Parathyroid adenoma (tissue), 2 donors: Measurements from ENCODE around the gene POLR2I.

Source experiments
- H2AFZ ChIP-seq: fragments of 300-600 bp; sonication (generic); one replicate; pipeline ENCODE4 v1.7.0; 2017; ENCODE audit warnings: antibody characterized with exemption, mild to moderate bottlenecking
- H3K27ac ChIP-seq: fragments of 300-600 bp; sonication (generic); one replicate; pipeline ENCODE4 v1.7.0; 2017
- H3K27me3 ChIP-seq: fragments of 300-600 bp; sonication (generic); one replicate; pipeline ENCODE4 v1.7.0; 2017; ENCODE audit warnings: low read length; ENCODE audit not compliant: control insufficient read depth, insufficient read depth
- H3K36me3 ChIP-seq: fragments of 300-600 bp; sonication (generic); one replicate; pipeline ENCODE4 v1.7.0; 2017; ENCODE audit warnings: low read length; ENCODE audit not compliant: control insufficient read depth, insufficient read depth
- H3K4me1 ChIP-seq: fragments of 300-600 bp; sonication (generic); one replicate; pipeline ENCODE4 v1.7.0; 2017; ENCODE audit warnings: control low read depth
- H3K4me2 ChIP-seq: fragments of 300-600 bp; sonication (generic); one replicate; pipeline ENCODE4 v1.7.0; 2017; ENCODE audit warnings: low read length
- H3K4me3 ChIP-seq: fragments of 300-600 bp; sonication (generic); one replicate; pipeline ENCODE4 v1.7.0; 2017; ENCODE audit warnings: low read depth, low read length
- H3K79me2 ChIP-seq: fragments of 300-600 bp; sonication (generic); one replicate; pipeline ENCODE4 v1.7.0; 2017; ENCODE audit warnings: control low read depth
- H3K9ac ChIP-seq: fragments of 300-600 bp; sonication (generic); one replicate; pipeline ENCODE4 v1.7.0; 2017; ENCODE audit warnings: mild to moderate bottlenecking
- H3K9me3 ChIP-seq: fragments of 300-600 bp; sonication (generic); one replicate; pipeline ENCODE4 v1.7.0; 2017; ENCODE audit warnings: low read length; ENCODE audit not compliant: control insufficient read depth
- TF ChIP-seq, protein P1 (sequence below): fragments of 300-600 bp; sonication (generic); IDR thresholded peaks from one replicate; pipeline ENCODE4 v1.7.0; 2017; ENCODE audit warnings: antibody characterized with exemption, mild to moderate bottlenecking
- donor health status: primary hyperparathyroidism.

The POLR2I gene

DNA sequence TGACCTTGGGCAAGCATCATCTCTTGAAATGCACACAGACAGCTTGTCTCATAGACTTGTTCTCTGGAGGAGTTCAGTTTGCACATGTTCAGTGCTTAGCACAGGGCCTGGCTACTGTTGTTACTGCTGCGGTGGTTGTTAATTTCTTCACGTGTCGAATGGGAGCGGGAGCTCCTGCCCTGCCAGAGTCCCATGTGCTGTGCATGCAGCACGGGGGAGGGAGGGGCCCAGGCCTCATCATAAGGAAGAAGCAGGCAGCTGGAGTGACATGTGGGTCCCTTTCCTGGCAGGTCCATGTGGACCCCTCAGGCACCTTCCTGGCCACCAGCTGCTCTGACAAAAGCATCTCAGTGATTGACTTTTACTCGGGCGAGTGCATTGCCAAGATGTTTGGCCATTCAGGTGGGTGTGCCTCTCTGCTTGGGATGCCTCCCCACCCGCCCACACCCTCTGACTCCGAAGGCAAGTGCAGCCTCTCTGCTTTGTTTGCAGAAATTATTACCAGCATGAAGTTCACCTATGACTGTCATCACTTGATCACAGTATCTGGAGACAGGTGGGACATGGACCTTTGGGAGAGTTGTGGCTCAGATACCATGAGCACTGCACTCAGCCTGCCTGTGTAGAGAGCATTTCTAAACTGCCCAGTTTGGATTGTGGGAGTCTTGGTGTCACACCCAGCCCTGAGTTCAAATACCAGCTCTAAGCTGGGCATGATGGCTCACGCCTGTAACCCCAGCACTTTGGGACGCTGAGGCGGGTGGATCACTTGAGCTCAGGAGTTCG lies 23.6 kb downstream of the POLR2I start:
- TF ChIP-seq, protein P1, sequence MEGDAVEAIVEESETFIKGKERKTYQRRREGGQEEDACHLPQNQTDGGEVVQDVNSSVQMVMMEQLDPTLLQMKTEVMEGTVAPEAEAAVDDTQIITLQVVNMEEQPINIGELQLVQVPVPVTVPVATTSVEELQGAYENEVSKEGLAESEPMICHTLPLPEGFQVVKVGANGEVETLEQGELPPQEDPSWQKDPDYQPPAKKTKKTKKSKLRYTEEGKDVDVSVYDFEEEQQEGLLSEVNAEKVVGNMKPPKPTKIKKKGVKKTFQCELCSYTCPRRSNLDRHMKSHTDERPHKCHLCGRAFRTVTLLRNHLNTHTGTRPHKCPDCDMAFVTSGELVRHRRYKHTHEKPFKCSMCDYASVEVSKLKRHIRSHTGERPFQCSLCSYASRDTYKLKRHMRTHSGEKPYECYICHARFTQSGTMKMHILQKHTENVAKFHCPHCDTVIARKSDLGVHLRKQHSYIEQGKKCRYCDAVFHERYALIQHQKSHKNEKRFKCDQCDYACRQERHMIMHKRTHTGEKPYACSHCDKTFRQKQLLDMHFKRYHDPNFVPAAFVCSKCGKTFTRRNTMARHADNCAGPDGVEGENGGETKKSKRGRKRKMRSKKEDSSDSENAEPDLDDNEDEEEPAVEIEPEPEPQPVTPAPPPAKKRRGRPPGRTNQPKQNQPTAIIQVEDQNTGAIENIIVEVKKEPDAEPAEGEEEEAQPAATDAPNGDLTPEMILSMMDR: no peak
- Histone ChIP-seq H2AFZ (no peak overlapping the region), H3K36me3 (no peaks in the 10 kb centered on the region), H3K4me2 (no peak overlapping the region), H3K9me3 (no peaks in the 10 kb centered on the region), H3K27me3 (no peaks in the 10 kb centered on the region), H3K79me2 (no peaks in the 10 kb centered on the region), H3K4me3 (no peak overlapping the region), H3K27ac (no peak overlapping the region), H3K4me1 (no peaks in the 10 kb centered on the region), H3K9ac (no peak overlapping the region)

DNA sequence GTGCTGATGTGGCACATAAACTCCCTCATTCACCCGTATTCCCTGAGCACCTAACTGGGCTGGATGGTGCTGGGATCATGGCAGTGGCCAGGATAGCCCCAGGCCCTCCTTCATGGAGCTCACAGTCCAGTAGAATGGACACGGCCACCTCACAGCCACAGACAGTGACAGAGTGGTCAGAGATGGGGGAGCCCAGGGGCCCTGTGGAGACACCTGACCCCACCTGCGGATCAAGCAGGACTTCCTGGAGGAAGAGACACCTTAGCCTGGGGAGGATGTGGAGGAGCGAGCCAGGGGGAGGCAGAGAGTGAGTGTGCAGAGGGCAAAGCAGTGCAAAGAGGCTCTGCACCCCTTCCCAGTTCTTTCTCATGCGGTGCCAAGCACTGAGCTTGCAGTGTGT lies 24.8 kb downstream of the POLR2I start:
- H3K27me3 ChIP-seq: no peaks in the 10 kb centered on the region
- H3K27ac ChIP-seq: no peak overlapping the region
- TF ChIP-seq, protein P1: no peak

DNA sequence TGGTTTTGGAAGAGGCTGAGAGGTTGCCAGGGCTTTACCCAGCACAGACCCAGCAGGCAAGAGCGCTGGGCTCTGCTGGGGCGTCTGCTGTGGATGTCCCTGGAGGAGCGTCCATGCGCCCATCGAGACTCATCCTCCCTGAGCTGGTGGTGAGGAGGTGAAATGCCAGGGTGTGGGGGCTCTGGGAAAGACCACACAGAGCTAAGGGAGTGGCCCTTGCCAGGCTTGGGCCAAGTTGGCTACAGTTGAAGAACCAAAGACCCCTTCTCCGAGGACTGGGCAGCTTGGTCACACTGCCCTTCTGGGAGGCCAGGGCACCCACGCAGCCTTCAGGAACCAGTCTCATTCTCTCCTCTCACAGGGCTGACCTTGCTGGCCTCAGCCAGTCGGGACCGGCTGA lies 28.3 kb downstream of the POLR2I start:
- H3K4me1 ChIP-seq: no peaks in the 10 kb centered on the region
- H3K9ac ChIP-seq: no peak overlapping the region
- H3K4me2 ChIP-seq: no peak overlapping the region
- H3K4me3 ChIP-seq: no peak overlapping the region
- H3K36me3 ChIP-seq: no peaks in the 10 kb centered on the region
- TF ChIP-seq, protein P1: no peak
- H3K27me3 ChIP-seq: no peaks in the 10 kb centered on the region
- no peaks in the 10 kb centered on the region for H3K9me3 ChIP-seq
- H3K79me2 ChIP-seq: no peaks in the 10 kb centered on the region
- no peak overlapping the region for H3K27ac ChIP-seq
- H2AFZ ChIP-seq: no peak overlapping the region

More for the DNA sequence above, 24.8 kb downstream of the POLR2I start:
- Histone ChIP-seq H3K4me1 (no peaks in the 10 kb centered on the region), H3K4me3 (no peak overlapping the region), H3K4me2 (no peak overlapping the region), H2AFZ (no peak overlapping the region), H3K36me3 (no peaks in the 10 kb centered on the region), H3K9me3 (no peaks in the 10 kb centered on the region), H3K79me2 (no peaks in the 10 kb centered on the region), H3K9ac (no peak overlapping the region)

DNA sequence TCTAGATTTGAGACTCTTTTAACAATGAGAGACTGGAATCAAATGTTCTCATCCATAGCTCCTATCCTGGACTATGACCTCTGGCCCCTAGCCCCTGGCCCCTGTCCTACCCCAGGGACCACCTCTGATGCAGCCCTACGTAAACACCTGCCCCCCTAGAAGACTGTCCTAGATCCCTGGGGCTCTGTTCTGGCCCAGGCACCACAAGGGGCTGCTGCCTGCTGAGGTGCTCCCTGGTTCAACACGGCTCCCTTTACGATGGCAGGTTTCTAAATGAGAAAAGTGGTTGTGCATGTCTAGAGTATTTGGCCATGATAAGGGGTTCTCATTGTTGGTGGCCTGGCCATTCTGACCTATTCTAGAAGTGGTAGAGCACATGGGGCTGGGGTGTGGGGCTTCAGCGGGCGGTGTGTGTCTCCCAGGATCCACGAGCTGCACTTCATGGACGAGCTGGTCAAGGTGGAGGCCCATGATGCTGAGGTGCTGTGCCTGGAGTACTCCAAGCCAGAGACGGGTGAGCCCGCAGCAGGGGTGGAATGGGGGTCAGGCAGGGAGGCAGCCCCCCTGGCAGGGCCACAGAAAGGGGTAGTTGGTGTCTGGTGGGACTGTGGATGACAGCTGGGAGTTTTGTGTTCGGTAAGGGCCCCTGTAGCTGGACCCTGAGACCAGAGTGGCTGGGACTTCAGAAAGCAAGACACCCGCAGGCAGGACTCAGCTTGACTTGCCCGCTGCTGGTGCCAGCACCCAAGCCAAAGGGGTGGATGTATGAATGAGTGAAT lies 30.3 kb downstream of the POLR2I start:
- H3K4me2 ChIP-seq: no peak overlapping the region
- TF ChIP-seq, protein P1: no peak
- no peaks in the 10 kb centered on the region for H3K36me3 ChIP-seq
- no peaks in the 10 kb centered on the region for H3K79me2 ChIP-seq
- H3K4me3 ChIP-seq: no peak overlapping the region
- H3K27me3 ChIP-seq: no peaks in the 10 kb centered on the region
- H3K27ac ChIP-seq: no peak overlapping the region
- no peak overlapping the region for H3K9ac ChIP-seq
- H3K4me1 ChIP-seq: no peaks in the 10 kb centered on the region
- no peak overlapping the region for H2AFZ ChIP-seq
- no peaks in the 10 kb centered on the region for H3K9me3 ChIP-seq
